GM23248 (cell line): Measurements from ENCODE around the gene LMF1. TPM values are rescaled to one million over a fixed set of nuclear protein-coding genes. Genes with fewer than 3 reads are reported as not detected.

Source experiments
- DNase-seq: peaks from one replicate; pipeline ENCODE4 v3.0.0-alpha.2; 2015
- H2AFZ ChIP-seq: fragments of 200-600 bp; sonication (generic); 2 replicates; pipeline ENCODE4 v1.6.1; 2016; ENCODE audit warnings: antibody characterized with exemption
- H3F3A ChIP-seq: fragments of 200-600 bp; sonication (generic); 2 replicates; pipeline ENCODE4 v1.6.1; 2016; ENCODE audit warnings: mild to moderate bottlenecking, antibody characterized with exemption, mixed run types; ENCODE audit not compliant: insufficient read depth
- H3K27ac ChIP-seq: fragments of 200-600 bp; sonication (generic); 2 replicates; pipeline ENCODE4 v1.5.1; 2016; ENCODE audit warnings: mild to moderate bottlenecking
- H3K27me3 ChIP-seq: fragments of 200-600 bp; sonication (generic); replicated peaks from 2 replicates; pipeline ENCODE4 v1.6.1; 2016; ENCODE audit warnings: mild to moderate bottlenecking; ENCODE audit not compliant: insufficient read depth
- H3K36me3 ChIP-seq: fragments of 200-600 bp; sonication (generic); 2 replicates; pipeline ENCODE4 v1.6.1; 2016; ENCODE audit warnings: low read depth, mild to moderate bottlenecking
- H3K4me1 ChIP-seq: fragments of 200-600 bp; sonication (generic); 2 replicates; pipeline ENCODE4 v1.6.1; 2016; ENCODE audit warnings: mild to moderate bottlenecking; ENCODE audit not compliant: insufficient read depth
- H3K4me2 ChIP-seq: fragments of 200-600 bp; sonication (generic); one replicate; pipeline ENCODE4 v1.6.1; 2016; ENCODE audit warnings: mild to moderate bottlenecking; ENCODE audit not compliant: unreplicated experiment
- H3K4me3 ChIP-seq: fragments of 200-600 bp; sonication (generic); 2 replicates; pipeline ENCODE4 v1.5.1; 2016; ENCODE audit warnings: mild to moderate bottlenecking
- H3K79me2 ChIP-seq: fragments of 200-600 bp; sonication (generic); 2 replicates; pipeline ENCODE4 v1.6.1; 2016; ENCODE audit warnings: mild to moderate bottlenecking; ENCODE audit not compliant: insufficient read depth
- H3K9ac ChIP-seq: fragments of 200-600 bp; sonication (generic); 2 replicates; pipeline ENCODE4 v1.6.1; 2016; ENCODE audit warnings: mild to moderate bottlenecking
- H3K9me2 ChIP-seq: fragments of 200-600 bp; sonication (generic); 2 replicates; pipeline ENCODE4 v1.6.1; 2016; ENCODE audit warnings: mixed run types, mild to moderate bottlenecking, moderate library complexity; ENCODE audit not compliant: insufficient read depth
- H3K9me3 ChIP-seq: fragments of 200-600 bp; sonication (generic); one replicate; pipeline ENCODE4 v1.6.1; 2017; ENCODE audit warnings: low read depth
- H4K20me1 ChIP-seq: fragments of 200-600 bp; sonication (generic); 2 replicates; pipeline ENCODE4 v1.6.0; 2016; ENCODE audit not compliant: insufficient read depth
- EZH2 ChIP-seq: fragments of 200-600 bp; sonication (generic); IDR thresholded peaks from 2 replicates; pipeline ENCODE4 v1.6.1; 2018; ENCODE audit warnings: antibody characterized with exemption, mild to moderate bottlenecking; ENCODE audit not compliant: insufficient read depth, poor library complexity, severe bottlenecking
- EZH2phosphoT487 ChIP-seq: fragments of 200-600 bp; sonication (generic); IDR thresholded peaks from 2 replicates; pipeline ENCODE4 v1.6.1; 2018; ENCODE audit warnings: antibody characterized with exemption, moderate library complexity, mild to moderate bottlenecking, low read depth; ENCODE audit not compliant: insufficient read depth
- WGBS, 2 experiments: methylation state at CpG; one replicate each; pipeline ENCODE4 v1.1.6; 2015 to 2017; ENCODE audit warnings: low lambda C conversion rate in 2 of 2, low coverage in 1 of 2; ENCODE audit errors: missing lambda C conversion rate in 2 of 2; 5-methylcytosine and 5-hydroxymethylcytosine counted together
- in situ Hi-C: fragments of 300-500 bp; cut with MboI; formaldehyde crosslinking; loops from 2 replicates; pipeline ENCODE4 v1.15.0; 2020
- polyA plus RNA-seq: library from polyadenylated mRNA; unstranded; fragments of >200 nt; fragmentation: Nextera tagmentation; extraction: Ambion mirVana; gene quantifications from 2 replicates; pipeline ENCODE4 v1.2.1, GENCODE V29; 2016
- total RNA-seq: library from RNA; depleted of rRNA; stranded (reverse); fragments of >200 nt; shearing (Covaris generic); gene quantifications from 2 replicates; pipeline ENCODE4 v1.2.3, GENCODE V29; 2014

The LMF1 gene
- total and polyA plus RNA-seq, 2 experiments from 2014 or later: 23.1 to 53.0 TPM

DNA sequence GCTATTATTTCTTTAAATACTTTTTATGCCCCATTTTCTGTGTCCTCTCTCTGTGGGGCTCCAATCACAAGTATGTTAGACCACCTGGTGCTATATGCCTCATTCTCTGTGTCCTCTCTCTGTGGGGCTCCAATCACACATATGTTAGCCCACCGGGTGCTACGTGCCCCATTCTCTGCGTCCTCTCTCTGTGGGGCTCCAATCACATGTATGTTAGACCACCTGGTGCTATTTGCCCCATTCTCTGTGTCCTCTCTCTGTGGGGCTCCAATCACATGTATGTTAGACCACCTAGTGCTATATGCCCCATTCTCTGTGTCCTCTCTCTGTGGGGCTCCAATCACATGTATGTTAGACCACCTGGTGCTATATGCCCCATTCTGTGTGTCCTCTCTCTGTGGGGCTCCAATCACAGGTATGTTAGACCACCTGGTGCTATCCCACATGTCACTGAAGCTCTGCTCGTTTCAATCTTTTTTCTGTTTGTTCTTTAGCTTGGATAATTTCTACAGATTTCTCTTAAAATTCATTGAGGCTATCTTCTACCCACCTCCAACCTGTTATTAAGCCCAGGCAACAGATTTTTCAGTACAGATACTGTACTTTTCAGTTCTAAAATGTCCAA lies 28.2 kb downstream of the LMF1 start:
- H3K4me1 ChIP-seq: no peaks in the 10 kb centered on the region
- H3K27ac ChIP-seq: no peak overlapping the region
- no peak overlapping the region for H2AFZ ChIP-seq
- H3K79me2 ChIP-seq: no peaks in the 10 kb centered on the region
- H4K20me1 ChIP-seq: no peaks in the 10 kb centered on the region
- DNase-seq: no peak
- no peak overlapping the region for H3K4me2 ChIP-seq
- H3F3A ChIP-seq: no peaks in the 10 kb centered on the region
- no peaks in the 10 kb centered on the region for H3K9me2 ChIP-seq
- in situ Hi-C loops: no loop called here
- no peak for TF ChIP-seq EZH2
- TF ChIP-seq EZH2phosphoT487: no peak
- 0 out of 2 replicates have a peak, but pooled peaks cover 8% of the 10 kb centered on the region for H3K36me3 ChIP-seq
- no peaks in the 10 kb centered on the region for H3K9me3 ChIP-seq
- H3K27me3 ChIP-seq: no peaks in the 10 kb centered on the region
- WGBS, 2 experiments: 77 to 93% methylated on average over 4 of the region's 4 CpGs
- H3K4me3 ChIP-seq: no peak overlapping the region
- H3K9ac ChIP-seq: no peak overlapping the region

DNA sequence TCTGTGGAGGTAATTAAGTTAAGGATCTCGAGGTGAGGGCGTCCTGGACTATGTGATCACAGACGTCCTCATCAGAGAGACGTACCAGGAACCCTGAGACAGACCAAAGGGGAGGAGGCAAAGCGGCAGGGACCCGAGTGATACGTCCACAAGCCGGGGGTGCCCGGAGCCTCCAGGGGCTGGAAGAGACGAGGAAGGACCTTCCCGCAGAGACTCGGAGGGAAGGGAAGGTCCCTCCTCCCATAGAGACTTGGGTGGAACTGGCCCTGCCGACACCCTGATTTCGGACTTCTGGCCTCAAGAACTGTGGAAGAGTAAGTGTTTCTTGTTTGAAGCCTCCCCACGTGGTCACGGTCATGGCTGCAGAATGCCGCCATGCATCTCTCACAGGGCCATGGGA lies 30.8 kb downstream of the LMF1 start:
- Histone ChIP-seq H3K27me3 (no peaks in the 10 kb centered on the region), H3K27ac (no peak overlapping the region), H3K36me3 (0 out of 2 replicates have a peak, but pooled peaks cover 8% of the 10 kb centered on the region), H2AFZ (no peak overlapping the region), H3K4me3 (no peak overlapping the region), H3K9ac (no peak overlapping the region), H3F3A (no peaks in the 10 kb centered on the region), H3K9me2 (no peaks in the 10 kb centered on the region), H3K79me2 (no peaks in the 10 kb centered on the region), H4K20me1 (no peaks in the 10 kb centered on the region), H3K4me1 (no peaks in the 10 kb centered on the region), H3K4me2 (no peak overlapping the region), H3K9me3 (no peaks in the 10 kb centered on the region)
- DNase-seq: no peak
- WGBS, 2 experiments: 86 to 91% methylated on average over 17 of the region's 17 CpGs
- in situ Hi-C loops: no loop called here
- TF ChIP-seq EZH2 (no peak), EZH2phosphoT487 (no peak)

DNA sequence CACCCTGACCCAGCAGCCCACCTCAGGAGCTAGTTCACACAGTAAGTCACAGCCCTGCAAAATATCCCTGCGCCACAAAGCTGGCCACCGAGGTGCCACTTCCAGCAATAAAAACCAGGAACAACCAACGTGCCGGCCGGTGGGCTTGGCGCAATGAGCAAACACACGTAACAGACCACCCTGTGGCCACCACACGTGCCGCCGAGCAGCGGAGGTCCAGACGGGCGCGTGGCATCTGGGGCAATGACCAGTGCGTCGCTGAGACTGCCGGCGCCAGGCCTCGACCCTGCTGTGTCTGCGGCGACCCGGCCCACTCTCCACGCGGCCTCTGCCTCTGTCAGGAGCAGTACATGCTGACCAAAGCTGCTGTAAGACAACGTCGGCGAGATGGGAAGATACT lies 31.5 kb downstream of the LMF1 start:
- no peak overlapping the region for H3K9ac ChIP-seq
- H3K79me2 ChIP-seq: no peaks in the 10 kb centered on the region
- 0 out of 2 replicates have a peak, but pooled peaks cover 8% of the 10 kb centered on the region for H3K36me3 ChIP-seq
- H3K9me3 ChIP-seq: no peaks in the 10 kb centered on the region
- no peak overlapping the region for H3K4me2 ChIP-seq
- no peak for TF ChIP-seq EZH2
- no peak for TF ChIP-seq EZH2phosphoT487
- no peaks in the 10 kb centered on the region for H3K4me1 ChIP-seq
- H2AFZ ChIP-seq: no peak overlapping the region
- no peaks in the 10 kb centered on the region for H4K20me1 ChIP-seq
- H3K4me3 ChIP-seq: no peak overlapping the region
- 94 to 95% methylated on average over 27 of the region's 27 CpGs for WGBS, 2 experiments
- no peak for DNase-seq
- no peaks in the 10 kb centered on the region for H3K27me3 ChIP-seq
- no peak overlapping the region for H3K27ac ChIP-seq
- no peaks in the 10 kb centered on the region for H3F3A ChIP-seq
- in situ Hi-C loops: no loop called here
- no peaks in the 10 kb centered on the region for H3K9me2 ChIP-seq

DNA sequence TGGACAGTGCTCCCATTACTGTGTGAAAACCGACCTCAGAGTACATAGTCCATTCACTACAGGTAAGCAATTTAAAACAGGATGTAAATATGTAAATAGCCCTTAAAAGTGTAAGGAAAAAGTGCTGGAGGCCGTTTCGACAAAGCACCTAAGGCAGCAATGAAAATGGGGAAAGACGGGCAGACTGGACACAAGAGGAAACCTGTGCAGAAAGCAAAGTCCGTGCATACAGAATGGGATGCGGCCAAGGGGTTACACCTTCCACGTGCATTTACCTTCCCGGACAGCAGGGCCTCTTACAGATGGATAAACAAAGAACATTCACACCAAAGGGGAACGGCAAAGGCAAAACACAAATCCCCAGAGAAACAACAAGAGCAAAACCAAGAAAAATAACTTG lies 32.0 kb downstream of the LMF1 start:
- DNase-seq: no peak
- Histone ChIP-seq H3K4me1 (no peaks in the 10 kb centered on the region), H3K4me3 (no peak overlapping the region), H3K9ac (no peak overlapping the region), H2AFZ (no peak overlapping the region), H4K20me1 (no peaks in the 10 kb centered on the region), H3K9me3 (no peaks in the 10 kb centered on the region), H3K36me3 (0 out of 2 replicates have a peak, but pooled peaks cover 8% of the 10 kb centered on the region), H3K4me2 (no peak overlapping the region), H3K27me3 (no peaks in the 10 kb centered on the region), H3K27ac (no peak overlapping the region), H3F3A (no peaks in the 10 kb centered on the region), H3K9me2 (no peaks in the 10 kb centered on the region), H3K79me2 (no peaks in the 10 kb centered on the region)
- in situ Hi-C loops: no loop called here
- 85% methylated on average over 9 of the region's 9 CpGs for WGBS, 2 experiments
- TF ChIP-seq EZH2: no peak
- TF ChIP-seq EZH2phosphoT487: no peak
